ENCODE measurements around the gene FCRL4.
A peak's percentile ranks its signal among the peaks of the same experiment; 100 is the strongest.
"Not testable (repeated sequence)": the region's sequence is repeated elsewhere in the genome, so short reads cannot be mapped to it uniquely, and the experiment has no call there.

The FCRL4 gene

GRCh38 chr1:157548081-157548480 is 49.8 kb downstream of the FCRL4 start:
- not testable (repeated sequence) for DNase-seq

DNA sequence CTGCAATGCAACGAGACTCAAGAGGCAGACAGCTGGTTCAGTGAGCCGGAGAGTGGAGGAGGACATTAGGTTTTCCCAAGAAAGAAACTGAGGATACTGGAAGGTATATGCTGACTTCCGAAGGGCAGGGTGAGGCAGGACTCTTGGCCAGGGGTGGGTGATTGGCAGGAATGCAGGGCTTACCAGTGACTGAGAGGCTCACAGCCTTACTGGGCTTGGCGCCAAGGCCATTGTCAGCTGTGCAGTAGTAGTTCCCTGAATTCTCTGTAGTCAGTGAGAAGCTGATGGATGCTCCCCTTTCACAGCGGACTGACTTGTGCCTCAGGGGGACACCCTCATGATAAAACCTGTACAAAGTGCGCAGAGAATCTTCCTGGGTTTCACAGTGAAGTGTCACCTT is 55.2 kb downstream of the FCRL4 start:
- no peak for DNase-seq

DNA sequence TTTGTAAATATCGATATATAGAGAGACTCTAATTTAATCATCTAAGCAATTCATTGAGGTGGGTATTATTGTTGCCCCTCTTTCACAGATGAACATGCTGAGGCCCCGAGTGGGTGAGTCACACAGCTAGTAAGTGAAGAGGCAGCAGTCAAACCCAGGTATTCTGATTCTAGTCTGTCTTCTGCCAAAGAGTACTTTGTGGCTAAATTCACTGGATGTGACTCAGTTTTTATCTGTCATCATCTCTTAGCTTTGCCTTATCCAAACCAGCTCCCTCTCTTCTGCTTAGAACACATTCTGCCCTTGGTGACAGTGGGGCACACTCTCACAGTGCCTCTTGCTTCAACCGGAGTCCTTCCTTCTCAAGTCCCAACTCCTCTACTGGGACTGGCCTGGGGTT is 57.0 kb downstream of the FCRL4 start:
- no peak for DNase-seq

DNA sequence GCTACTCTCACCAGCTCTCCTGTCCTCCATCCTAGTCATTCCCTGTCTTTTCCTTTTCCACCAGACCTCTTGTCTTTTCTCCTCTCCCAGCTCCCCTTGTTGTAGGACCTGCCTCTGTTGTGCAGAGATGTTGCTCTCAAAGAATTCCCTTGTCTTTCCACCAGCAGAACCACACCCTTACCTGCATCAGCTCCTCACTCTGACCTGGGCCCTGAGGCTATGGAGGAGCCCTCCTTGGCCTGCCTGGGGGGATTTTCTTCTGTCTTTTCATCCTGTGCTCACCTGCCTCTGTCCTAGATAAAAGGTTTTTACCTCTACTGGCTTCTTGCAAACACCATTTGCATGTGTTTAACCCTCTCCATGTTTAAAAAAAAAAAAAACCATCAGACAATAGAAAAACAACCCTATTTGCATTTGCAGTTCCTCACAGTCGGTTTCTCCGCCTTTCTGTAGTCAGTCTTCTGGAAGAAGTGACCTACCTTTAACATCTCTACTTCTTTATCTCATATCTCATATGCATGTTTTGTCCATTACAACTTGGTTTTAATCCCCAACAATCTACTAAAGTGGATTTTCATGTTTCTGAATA is 57.6 kb downstream of the FCRL4 start:
- peak; percentile 33 to 71 for DNase-seq

GRCh38 chr1:157539568-157539967 is 58.3 kb downstream of the FCRL4 start:
- no peak for DNase-seq

GRCh38 chr1:157532569-157532968 is 65.3 kb downstream of the FCRL4 start:
- DNase-seq = no peak

DNA sequence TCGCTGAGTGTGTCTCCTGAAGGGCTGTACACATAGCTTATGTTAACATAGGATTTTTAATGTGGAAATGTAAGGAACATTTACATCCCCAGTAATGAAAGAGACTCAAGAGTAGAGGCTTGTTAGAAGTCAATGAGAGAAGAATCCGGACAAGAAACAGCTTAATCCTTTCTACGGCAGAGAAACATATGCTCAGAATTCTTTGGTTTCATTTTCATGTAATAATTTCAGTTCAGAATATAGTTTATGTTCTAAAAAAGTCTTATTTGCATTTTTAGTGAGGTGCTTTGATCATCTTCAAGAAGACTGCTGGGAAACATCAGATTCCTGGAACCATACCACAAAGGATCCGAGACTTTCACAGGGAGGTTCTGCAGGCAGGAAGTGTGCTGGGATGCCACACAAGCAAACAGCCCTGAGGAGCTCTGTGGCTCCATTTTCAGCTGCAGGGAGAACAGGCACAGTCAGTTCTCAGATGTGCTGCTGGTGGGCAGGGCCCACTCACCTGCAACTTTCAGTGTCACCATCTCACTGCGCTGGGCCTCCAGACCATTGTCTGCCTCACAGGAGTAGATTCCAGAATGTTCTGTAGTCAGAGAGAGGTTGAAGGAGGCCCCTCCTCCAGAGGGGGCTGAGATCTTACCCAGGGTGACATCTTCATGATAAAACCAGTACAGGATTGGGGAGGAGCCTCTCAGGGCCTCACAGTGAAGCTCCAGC is 74.0 kb downstream of the FCRL4 start:
- no peak for DNase-seq

Data from NCI-H526 (cell line).